GM18868 (cell line): ENCODE results near the gene TTLL5.

ENCODE experiments used
- ATAC-seq: cut with Tn5 transposase; IDR thresholded peaks from one replicate; pipeline ENCODE4 v1.9.1; 2021; ENCODE audit warnings: mild to moderate bottlenecking, moderate library complexity; ENCODE audit not compliant: unreplicated experiment

The TTLL5 gene

GRCh38 chr14:75941030-75941429 is 280.0 kb downstream of the TTLL5 start:
- ATAC-seq, result no peak

- no peak for ATAC-seq
Measured at GRCh38 chr14:75944607-75945241, 283.7 kb downstream of the TTLL5 start.

- no peak for ATAC-seq
Measured at GRCh38 chr14:75946785-75947184, 285.7 kb downstream of the TTLL5 start.

- no peak for ATAC-seq
Measured at GRCh38 chr14:75952489-75952888, 291.4 kb downstream of the TTLL5 start.

GRCh38 chr14:75959031-75959430 is 298.0 kb downstream of the TTLL5 start:
- ATAC-seq, result no peak

GRCh38 chr14:75960231-75960630 is 299.2 kb downstream of the TTLL5 start:
- ATAC-seq, result peak; percentile 88

GRCh38 chr14:75961662-75962061 is 300.6 kb downstream of the TTLL5 start:
- no peak for ATAC-seq

GRCh38 chr14:75967866-75968265 is 306.8 kb downstream of the TTLL5 start:
- ATAC-seq, result no peak

GRCh38 chr14:75968456-75968855 is 307.4 kb downstream of the TTLL5 start:
- no peak for ATAC-seq

GRCh38 chr14:75969126-75969525 is 308.1 kb downstream of the TTLL5 start:
- no peak for ATAC-seq

GRCh38 chr14:75969891-75970290 is 308.8 kb downstream of the TTLL5 start:
- no peak for ATAC-seq

- ATAC-seq, result no peak
Measured at GRCh38 chr14:75970989-75971388, 309.9 kb downstream of the TTLL5 start.

GRCh38 chr14:75971509-75971908 is 310.5 kb downstream of the TTLL5 start:
- ATAC-seq, result no peak

GRCh38 chr14:75972801-75973421 is 311.9 kb downstream of the TTLL5 start:
- no peak for ATAC-seq

- no peak for ATAC-seq
Measured at GRCh38 chr14:75976826-75977581, 316.0 kb downstream of the TTLL5 start.

GRCh38 chr14:75977582-75977943 is 316.5 kb downstream of the TTLL5 start:
- no peak for ATAC-seq

GRCh38 chr14:75978249-75978731 is 317.2 kb downstream of the TTLL5 start:
- ATAC-seq, result no peak

- ATAC-seq, result no peak
Measured at GRCh38 chr14:75979071-75979571, 318.1 kb downstream of the TTLL5 start.

GRCh38 chr14:75979648-75980565 is 318.9 kb downstream of the TTLL5 start:
- ATAC-seq, result no peak

- ATAC-seq, result no peak
Measured at GRCh38 chr14:75980856-75981255, 319.8 kb downstream of the TTLL5 start.
